Measurements from ENCODE around the gene ABCG8. TPM values are rescaled to one million over a fixed set of nuclear protein-coding genes. Genes with fewer than 3 reads are reported as not detected.

The ABCG8 gene
- total RNA-seq, 2 donors from 2014 or later, result not detected

DNA sequence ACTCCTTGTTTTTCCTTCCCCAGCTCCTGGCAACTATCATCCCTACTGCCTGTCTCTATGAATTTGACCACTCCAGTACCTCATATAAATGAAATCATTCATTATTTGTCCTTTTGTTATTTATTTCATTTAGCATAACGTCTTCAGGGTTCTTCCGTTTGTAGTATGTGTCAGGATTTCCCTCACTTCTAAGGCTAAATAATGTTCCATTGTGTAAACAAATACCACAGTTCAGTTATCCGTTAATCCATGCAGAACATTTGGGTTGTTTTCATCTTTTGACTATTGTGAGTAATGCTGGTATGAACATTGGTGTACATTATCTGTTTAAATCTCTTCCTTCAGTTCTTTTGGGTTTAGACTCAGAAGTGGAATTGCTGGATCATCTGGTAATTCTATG is 46.1 kb upstream of the ABCG8 start:
- H3K27ac Mint-ChIP-seq, result no peak overlapping the region
- no peaks in the 10 kb centered on the region for H3K27me3 Mint-ChIP-seq (ENCODE audit: insufficient read depth)
- H3K36me3 Mint-ChIP-seq (ENCODE audit: low read depth), result peaks cover 6% of the 10 kb centered on the region
- no peaks in the 10 kb centered on the region for H3K4me1 ChIP-seq (ENCODE audit: control insufficient read depth, insufficient read depth, low read length)
- H3K27me3 ChIP-seq (ENCODE audit: control insufficient read depth, insufficient read depth, low read length, poor library complexity, severe bottlenecking), result no peaks in the 10 kb centered on the region
- H3K4me3 ChIP-seq (ENCODE audit: low read length), result no peak overlapping the region
- DNase-seq, result no peak
- no peak overlapping the region for H3K27ac ChIP-seq (ENCODE audit: low read depth, low read length)
- H3K4me3 Mint-ChIP-seq, result no peak overlapping the region
- H3K4me1 Mint-ChIP-seq, result no peaks in the 10 kb centered on the region
- WGBS, 2 experiments (ENCODE audit: insufficient coverage in 1 of 2, insufficient read length in 1 of 2), result 86 to 90% methylated on average over 3 of the region's 3 CpGs
- no peaks in the 10 kb centered on the region for H3K9me3 Mint-ChIP-seq
- peaks cover 19% of the 10 kb centered on the region for H3K36me3 ChIP-seq (ENCODE audit: control insufficient read depth, insufficient read depth, low read length)
- TF ChIP-seq, protein P1, sequence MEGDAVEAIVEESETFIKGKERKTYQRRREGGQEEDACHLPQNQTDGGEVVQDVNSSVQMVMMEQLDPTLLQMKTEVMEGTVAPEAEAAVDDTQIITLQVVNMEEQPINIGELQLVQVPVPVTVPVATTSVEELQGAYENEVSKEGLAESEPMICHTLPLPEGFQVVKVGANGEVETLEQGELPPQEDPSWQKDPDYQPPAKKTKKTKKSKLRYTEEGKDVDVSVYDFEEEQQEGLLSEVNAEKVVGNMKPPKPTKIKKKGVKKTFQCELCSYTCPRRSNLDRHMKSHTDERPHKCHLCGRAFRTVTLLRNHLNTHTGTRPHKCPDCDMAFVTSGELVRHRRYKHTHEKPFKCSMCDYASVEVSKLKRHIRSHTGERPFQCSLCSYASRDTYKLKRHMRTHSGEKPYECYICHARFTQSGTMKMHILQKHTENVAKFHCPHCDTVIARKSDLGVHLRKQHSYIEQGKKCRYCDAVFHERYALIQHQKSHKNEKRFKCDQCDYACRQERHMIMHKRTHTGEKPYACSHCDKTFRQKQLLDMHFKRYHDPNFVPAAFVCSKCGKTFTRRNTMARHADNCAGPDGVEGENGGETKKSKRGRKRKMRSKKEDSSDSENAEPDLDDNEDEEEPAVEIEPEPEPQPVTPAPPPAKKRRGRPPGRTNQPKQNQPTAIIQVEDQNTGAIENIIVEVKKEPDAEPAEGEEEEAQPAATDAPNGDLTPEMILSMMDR (conservative IDR thresholded peaks at IDR 0.05), result no peak
- no peak overlapping the region for H3K9ac ChIP-seq (ENCODE audit: extremely low read depth, low read length, poor library complexity, severe bottlenecking)
- no peaks in the 10 kb centered on the region for H3K9me3 ChIP-seq (ENCODE audit: control insufficient read depth, low read length)

DNA sequence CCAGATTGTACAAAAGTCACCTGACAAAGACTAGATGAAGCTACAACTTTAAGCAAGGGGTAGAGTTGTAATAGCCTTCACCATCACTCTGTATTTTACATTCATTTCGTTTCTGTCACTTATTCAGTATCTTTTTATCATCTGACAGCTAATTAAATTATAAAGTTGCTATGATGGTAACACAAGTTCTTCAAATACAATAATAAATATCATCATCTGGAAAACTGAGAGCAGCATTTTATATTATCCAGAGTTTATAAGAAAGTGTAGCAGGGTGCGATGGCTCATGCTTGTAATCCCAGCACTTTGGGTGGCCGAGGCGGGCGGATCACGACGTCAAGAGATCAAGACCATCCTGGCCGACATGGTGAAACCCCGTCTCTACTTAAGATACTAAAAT is 43.8 kb upstream of the ABCG8 start:
- TF ChIP-seq, protein P1 (conservative IDR thresholded peaks at IDR 0.05), result no peak
- H3K4me3 Mint-ChIP-seq, result no peak overlapping the region
- no peaks in the 10 kb centered on the region for H3K27me3 ChIP-seq (ENCODE audit: control insufficient read depth, insufficient read depth, low read length, poor library complexity, severe bottlenecking)
- peaks cover 14% of the 10 kb centered on the region for H3K36me3 ChIP-seq (ENCODE audit: control insufficient read depth, insufficient read depth, low read length)
- no peak overlapping the region for H3K27ac ChIP-seq (ENCODE audit: low read depth, low read length)
- no peaks in the 10 kb centered on the region for H3K9me3 ChIP-seq (ENCODE audit: control insufficient read depth, low read length)
- no peak overlapping the region for H3K9ac ChIP-seq (ENCODE audit: extremely low read depth, low read length, poor library complexity, severe bottlenecking)
- H3K36me3 Mint-ChIP-seq (ENCODE audit: low read depth), result peaks cover 6% of the 10 kb centered on the region
- DNase-seq, result no peak
- no peaks in the 10 kb centered on the region for H3K4me1 Mint-ChIP-seq
- no peaks in the 10 kb centered on the region for H3K4me1 ChIP-seq (ENCODE audit: control insufficient read depth, insufficient read depth, low read length)
- H3K27me3 Mint-ChIP-seq (ENCODE audit: insufficient read depth), result no peaks in the 10 kb centered on the region
- no peak overlapping the region for H3K27ac Mint-ChIP-seq
- H3K4me3 ChIP-seq (ENCODE audit: low read length), result no peak overlapping the region
- 97 to 100% methylated on average over 3 to 8 of the region's 9 CpGs for WGBS, 2 experiments (ENCODE audit: insufficient coverage in 1 of 2, insufficient read length in 1 of 2)
- H3K9me3 Mint-ChIP-seq, result no peaks in the 10 kb centered on the region

DNA sequence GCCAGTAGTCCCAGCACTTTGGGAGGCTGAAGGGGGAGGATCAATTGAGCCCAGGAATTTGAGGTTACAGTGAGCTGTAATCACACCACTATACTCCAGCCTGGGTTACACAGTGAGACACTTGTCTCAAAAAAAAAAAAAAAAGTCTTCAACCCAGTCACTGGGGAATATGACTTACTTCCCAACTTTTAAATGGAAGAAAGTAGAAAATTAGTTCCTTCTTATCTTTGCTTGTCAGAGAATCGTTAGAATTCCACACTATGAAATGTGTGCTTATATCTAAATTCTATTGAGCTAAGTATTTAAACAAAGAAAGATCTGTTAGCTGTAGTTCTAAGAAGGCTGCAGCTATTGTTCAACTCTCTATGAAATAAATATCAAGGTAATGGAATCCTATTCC is 42.6 kb upstream of the ABCG8 start:
- H3K36me3 Mint-ChIP-seq (ENCODE audit: low read depth), result peaks cover 4% of the 10 kb centered on the region
- 67 to 80% methylated on average over 1 of the region's 1 CpG for WGBS, 2 experiments (ENCODE audit: insufficient coverage in 1 of 2, insufficient read length in 1 of 2)
- no peaks in the 10 kb centered on the region for H3K4me1 Mint-ChIP-seq
- no peaks in the 10 kb centered on the region for H3K9me3 Mint-ChIP-seq
- H3K27ac Mint-ChIP-seq, result no peak overlapping the region
- Histone ChIP-seq H3K9ac (ENCODE audit: extremely low read depth, low read length, poor library complexity, severe bottlenecking) (no peak overlapping the region), H3K27me3 (ENCODE audit: control insufficient read depth, insufficient read depth, low read length, poor library complexity, severe bottlenecking) (no peaks in the 10 kb centered on the region), H3K9me3 (ENCODE audit: control insufficient read depth, low read length) (no peaks in the 10 kb centered on the region), H3K4me1 (ENCODE audit: control insufficient read depth, insufficient read depth, low read length) (no peaks in the 10 kb centered on the region), H3K27ac (ENCODE audit: low read depth, low read length) (no peak overlapping the region), H3K36me3 (ENCODE audit: control insufficient read depth, insufficient read depth, low read length) (peaks cover 14% of the 10 kb centered on the region), H3K4me3 (ENCODE audit: low read length) (no peak overlapping the region)
- no peaks in the 10 kb centered on the region for H3K27me3 Mint-ChIP-seq (ENCODE audit: insufficient read depth)
- H3K4me3 Mint-ChIP-seq, result no peak overlapping the region
- TF ChIP-seq, protein P1 (conservative IDR thresholded peaks at IDR 0.05), result no peak
- DNase-seq, result no peak

All from endodermal cell (in vitro differentiated cells).